Chondrocyte (in vitro differentiated cells): Measurements from ENCODE around the gene PAX5. TPM values are rescaled to one million over a fixed set of nuclear protein-coding genes. Genes with fewer than 3 reads are reported as not detected.

ENCODE experiments used
- DNase-seq: peaks from one replicate; pipeline ENCODE4 v3.0.0; 2021; ENCODE audit warnings: mixed read lengths, low spot score
- H3K27ac Mint-ChIP-seq: one replicate; pipeline ENCODE4 v1.8.0; 2021; ENCODE audit warnings: mild to moderate bottlenecking, moderate library complexity, mixed read lengths; ENCODE audit not compliant: unreplicated experiment
- H3K27me3 Mint-ChIP-seq: 2 replicates; pipeline ENCODE4 v1.8.0; 2021; ENCODE audit warnings: low read depth, mixed read lengths
- H3K36me3 Mint-ChIP-seq: 2 replicates; pipeline ENCODE4 v1.8.0; 2021; ENCODE audit warnings: low read depth, mixed read lengths
- H3K4me1 Mint-ChIP-seq: 2 replicates; pipeline ENCODE4 v1.8.0; 2021; ENCODE audit warnings: low read depth, mild to moderate bottlenecking, mixed read lengths
- H3K4me3 Mint-ChIP-seq: one replicate; pipeline ENCODE4 v1.8.0; 2021; ENCODE audit warnings: mild to moderate bottlenecking, moderate library complexity, mixed read lengths; ENCODE audit not compliant: unreplicated experiment
- H3K9me3 Mint-ChIP-seq: 2 replicates; pipeline ENCODE4 v1.8.0; 2021; ENCODE audit warnings: low read depth, mixed read lengths
- CTCF ChIP-seq: fragments of 200-600 bp; sonication (generic); IDR thresholded peaks from 2 replicates; pipeline ENCODE4 v1.5.0; 2021; ENCODE audit warnings: antibody characterized with exemption, mild to moderate bottlenecking, moderate library complexity
- total RNA-seq: library from RNA; stranded (reverse); gene quantifications from 3 replicates; pipeline ENCODE4 v1.2.1, GENCODE V29; 2021

The PAX5 gene
- total RNA-seq, 1 donor from 2014 or later: not detected

GRCh38 chr9:37026113-37026930, 7.7 kb downstream of the PAX5 start:
- Mint-ChIP-seq H3K36me3 (peaks cover 3% of the 10 kb centered on the region), H3K9me3 (no peaks in the 10 kb centered on the region), H3K27me3 (peaks cover 76% of the 10 kb centered on the region), H3K4me3 (peak overlapping the region; percentile 62), H3K27ac (no peak overlapping the region), H3K4me1 (peaks cover 27% of the 10 kb centered on the region)
- DNase-seq: no peak
- TF ChIP-seq CTCF: no peak

GRCh38 chr9:37025823-37026112, 8.3 kb downstream of the PAX5 start:
- Mint-ChIP-seq H3K27me3 (peaks cover 77% of the 10 kb centered on the region), H3K36me3 (peaks cover 3% of the 10 kb centered on the region), H3K4me1 (peaks cover 27% of the 10 kb centered on the region), H3K9me3 (no peaks in the 10 kb centered on the region), H3K27ac (no peak overlapping the region), H3K4me3 (peak overlapping the region; percentile 62)
- no peak for TF ChIP-seq CTCF
- DNase-seq: no peak

GRCh38 chr9:37025071-37025822, 8.8 kb downstream of the PAX5 start:
- peaks cover 3% of the 10 kb centered on the region for H3K36me3 Mint-ChIP-seq
- no peak for TF ChIP-seq CTCF
- no peaks in the 10 kb centered on the region for H3K9me3 Mint-ChIP-seq
- H3K27me3 Mint-ChIP-seq: peaks cover 77% of the 10 kb centered on the region
- H3K4me3 Mint-ChIP-seq: peak overlapping the region; percentile 62
- no peak overlapping the region for H3K27ac Mint-ChIP-seq
- no peak for DNase-seq
- H3K4me1 Mint-ChIP-seq: peaks cover 22% of the 10 kb centered on the region

- H3K36me3 Mint-ChIP-seq: no peaks in the 10 kb centered on the region
- H3K4me3 Mint-ChIP-seq: no peak overlapping the region
- TF ChIP-seq CTCF: no peak
- no peaks in the 10 kb centered on the region for H3K4me1 Mint-ChIP-seq
- no peak for DNase-seq
- H3K27ac Mint-ChIP-seq: no peak overlapping the region
- peaks cover 79% of the 10 kb centered on the region for H3K27me3 Mint-ChIP-seq
- no peaks in the 10 kb centered on the region for H3K9me3 Mint-ChIP-seq
Measured at GRCh38 chr9:37017546-37017945, 16.5 kb downstream of the PAX5 start.

GRCh38 chr9:37011530-37011929, 22.5 kb downstream of the PAX5 start:
- TF ChIP-seq CTCF: no peak
- H3K27me3 Mint-ChIP-seq: peaks cover 68% of the 10 kb centered on the region

More at GRCh38 chr9:37011530-37011929, 22.5 kb downstream of the PAX5 start:
- no peak for DNase-seq
- Mint-ChIP-seq H3K36me3 (no peaks in the 10 kb centered on the region), H3K27ac (no peak overlapping the region), H3K4me1 (no peaks in the 10 kb centered on the region), H3K4me3 (no peak overlapping the region), H3K9me3 (no peaks in the 10 kb centered on the region)
